Osteoblast (primary cell): ENCODE results near the gene KLF2. TPM values are rescaled to one million over a fixed set of nuclear protein-coding genes. Genes with fewer than 3 reads are reported as not detected.

Experiments used
- DNase-seq: peaks from one replicate; pipeline ENCODE4 v3.0.0; 2011; ENCODE audit warnings: low spot score, mixed read lengths; ENCODE audit not compliant: insufficient read length; ENCODE audit errors: missing footprints
- H2AFZ ChIP-seq: 2 replicates; pipeline ENCODE4 v1.6.0; 2011; ENCODE audit warnings: mild to moderate bottlenecking, low read length
- H3K27ac ChIP-seq: 2 replicates; pipeline ENCODE4 v1.5.1; 2011; ENCODE audit warnings: mild to moderate bottlenecking, low read depth, low read length, moderate library complexity
- H3K27me3 ChIP-seq: 2 replicates; pipeline ENCODE4 v1.6.0; 2012; ENCODE audit warnings: mild to moderate bottlenecking, control low read depth, inconsistent platforms, low read length, moderate library complexity; ENCODE audit not compliant: insufficient read depth
- H3K36me3 ChIP-seq: 2 replicates; pipeline ENCODE4 v1.5.1; 2011; ENCODE audit warnings: mild to moderate bottlenecking, low read length, control low read depth, moderate library complexity; ENCODE audit not compliant: insufficient read depth
- H3K4me1 ChIP-seq: 2 replicates; pipeline ENCODE4 v1.5.1; 2011; ENCODE audit warnings: mild to moderate bottlenecking, low read length, control low read depth, moderate library complexity; ENCODE audit not compliant: insufficient read depth
- H3K4me2 ChIP-seq: 2 replicates; pipeline ENCODE4 v1.6.0; 2011; ENCODE audit warnings: mild to moderate bottlenecking, low read length; ENCODE audit not compliant: insufficient read depth
- H3K4me3 ChIP-seq: fragments of 200-600 bp; sonication (generic); 3 replicates; pipeline ENCODE4 v1.5.1; 2012; ENCODE audit warnings: mild to moderate bottlenecking, low read length, inconsistent platforms; ENCODE audit not compliant: insufficient read depth
- H3K79me2 ChIP-seq: 2 replicates; pipeline ENCODE4 v1.6.0; 2012; ENCODE audit warnings: mild to moderate bottlenecking, low read length, control low read depth, inconsistent platforms; ENCODE audit not compliant: insufficient read depth
- H3K9me3 ChIP-seq: 2 replicates; pipeline ENCODE4 v1.5.1; 2011; ENCODE audit warnings: low read depth, low read length, control low read depth
- H4K20me1 ChIP-seq: 2 replicates; pipeline ENCODE4 v1.6.0; 2012; ENCODE audit warnings: mild to moderate bottlenecking, low read length, control low read depth; ENCODE audit not compliant: insufficient read depth
- total RNA-seq: library from RNA; depleted of rRNA; stranded (reverse); fragments of >200 nt; gene quantifications from 2 replicates; pipeline ENCODE4 v1.2.3, GENCODE V29; 2012
- TF ChIP-seq, protein P1 (sequence below): IDR thresholded peaks from 2 replicates; pipeline ENCODE4 v1.5.1; 2011; ENCODE audit warnings: mild to moderate bottlenecking, low read depth, low read length, moderate library complexity; ENCODE audit errors: extremely low read depth

Gene KLF2
- total RNA-seq, 1 donor = 16.6 TPM

GRCh38 chr19:16370641-16371391 is 46.2 kb downstream of the KLF2 start:
- Histone ChIP-seq H3K4me1 (peaks cover 16% of the 10 kb centered on the region), H3K36me3 (peaks cover 11% of the 10 kb centered on the region), H3K9me3 (no peaks in the 10 kb centered on the region), H3K4me2 (no peak overlapping the region), H4K20me1 (peaks cover 34% of the 10 kb centered on the region), H3K27ac (no peak overlapping the region), H3K4me3 (no peak overlapping the region), H3K79me2 (peaks cover 3% of the 10 kb centered on the region), H3K27me3 (no peaks in the 10 kb centered on the region), H2AFZ (no peak overlapping the region)
- TF ChIP-seq, protein P1, sequence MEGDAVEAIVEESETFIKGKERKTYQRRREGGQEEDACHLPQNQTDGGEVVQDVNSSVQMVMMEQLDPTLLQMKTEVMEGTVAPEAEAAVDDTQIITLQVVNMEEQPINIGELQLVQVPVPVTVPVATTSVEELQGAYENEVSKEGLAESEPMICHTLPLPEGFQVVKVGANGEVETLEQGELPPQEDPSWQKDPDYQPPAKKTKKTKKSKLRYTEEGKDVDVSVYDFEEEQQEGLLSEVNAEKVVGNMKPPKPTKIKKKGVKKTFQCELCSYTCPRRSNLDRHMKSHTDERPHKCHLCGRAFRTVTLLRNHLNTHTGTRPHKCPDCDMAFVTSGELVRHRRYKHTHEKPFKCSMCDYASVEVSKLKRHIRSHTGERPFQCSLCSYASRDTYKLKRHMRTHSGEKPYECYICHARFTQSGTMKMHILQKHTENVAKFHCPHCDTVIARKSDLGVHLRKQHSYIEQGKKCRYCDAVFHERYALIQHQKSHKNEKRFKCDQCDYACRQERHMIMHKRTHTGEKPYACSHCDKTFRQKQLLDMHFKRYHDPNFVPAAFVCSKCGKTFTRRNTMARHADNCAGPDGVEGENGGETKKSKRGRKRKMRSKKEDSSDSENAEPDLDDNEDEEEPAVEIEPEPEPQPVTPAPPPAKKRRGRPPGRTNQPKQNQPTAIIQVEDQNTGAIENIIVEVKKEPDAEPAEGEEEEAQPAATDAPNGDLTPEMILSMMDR = no peak
- peak; percentile 73 for DNase-seq

- TF ChIP-seq, protein P1 = no peak
- Histone ChIP-seq H4K20me1 (peaks cover 38% of the 10 kb centered on the region), H3K4me3 (no peak overlapping the region), H3K79me2 (peaks cover 3% of the 10 kb centered on the region), H2AFZ (no peak overlapping the region), H3K4me2 (no peak overlapping the region), H3K36me3 (peaks cover 11% of the 10 kb centered on the region), H3K4me1 (peaks cover 16% of the 10 kb centered on the region), H3K27ac (no peak overlapping the region), H3K27me3 (no peaks in the 10 kb centered on the region), H3K9me3 (no peaks in the 10 kb centered on the region)
- DNase-seq = no peak
Observed at GRCh38 chr19:16371540-16371986, 46.9 kb downstream of the KLF2 start.

DNA sequence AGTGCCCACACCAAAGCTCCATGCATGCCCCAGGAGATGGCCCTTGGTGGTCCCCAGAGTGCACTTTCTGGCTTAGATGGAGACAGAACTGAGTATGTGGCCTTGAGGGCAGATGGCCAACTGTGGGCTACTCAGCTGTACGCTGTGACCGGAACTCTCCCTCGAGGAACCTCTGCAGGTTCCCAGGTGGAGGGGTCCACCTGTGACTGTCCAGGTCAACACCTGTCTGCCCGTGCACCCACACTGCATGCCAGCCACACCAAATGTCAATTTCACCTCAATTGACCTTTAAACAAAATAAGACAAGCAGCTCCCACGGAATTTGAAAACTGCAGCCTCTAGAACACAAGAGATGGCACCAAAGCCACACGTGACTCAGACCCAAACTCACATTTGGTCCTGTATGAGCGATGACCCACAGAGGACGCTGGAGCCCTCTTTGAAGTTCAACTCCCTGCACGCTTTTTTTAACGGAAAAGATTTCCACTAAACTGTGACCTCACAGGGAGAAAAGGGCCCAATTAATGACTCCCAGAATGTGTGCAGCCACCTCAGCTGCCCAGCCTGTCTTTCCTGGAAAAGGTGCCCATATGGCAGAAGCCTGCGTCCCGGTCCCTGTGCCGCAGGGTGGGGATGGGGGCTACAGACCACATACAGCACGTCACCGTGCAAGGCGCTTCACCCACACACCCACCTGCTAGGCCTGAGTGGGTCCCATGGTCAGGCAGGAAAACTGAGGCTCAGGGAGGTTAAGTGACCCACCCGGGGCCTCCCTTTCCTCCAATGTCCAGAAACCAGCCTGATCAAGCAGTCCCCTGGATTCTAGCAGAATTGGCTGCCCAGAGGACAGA is 47.7 kb downstream of the KLF2 start:
- no peak overlapping the region for H3K4me2 ChIP-seq
- H2AFZ ChIP-seq = no peak overlapping the region
- peaks cover 3% of the 10 kb centered on the region for H3K79me2 ChIP-seq
- no peak for DNase-seq
- peaks cover 16% of the 10 kb centered on the region for H3K4me1 ChIP-seq
- H4K20me1 ChIP-seq = peaks cover 38% of the 10 kb centered on the region
- H3K27me3 ChIP-seq = no peaks in the 10 kb centered on the region
- TF ChIP-seq, protein P1 = no peak
- H3K27ac ChIP-seq = no peak overlapping the region
- H3K4me3 ChIP-seq = no peak overlapping the region
- H3K36me3 ChIP-seq = peaks cover 13% of the 10 kb centered on the region
- no peaks in the 10 kb centered on the region for H3K9me3 ChIP-seq

DNA sequence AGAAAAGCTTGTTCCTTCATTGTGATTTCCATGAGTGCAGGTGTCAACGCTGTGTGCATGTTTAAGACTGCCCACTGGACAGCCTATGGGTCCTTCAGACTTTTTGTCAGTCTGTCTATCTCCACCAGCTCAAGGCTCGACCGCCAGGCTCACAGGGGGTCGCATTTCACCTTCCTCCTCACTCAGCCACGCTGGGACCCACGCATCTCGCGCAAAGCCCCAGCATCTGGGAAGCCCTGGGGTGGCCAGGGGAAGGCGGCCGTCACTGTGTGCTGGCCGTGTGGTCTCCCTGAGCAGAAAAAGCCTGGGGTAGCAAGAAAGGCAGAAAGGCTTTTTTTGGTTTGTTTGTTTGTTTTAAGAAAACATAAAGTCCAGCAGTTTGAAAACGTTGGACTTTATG is 48.5 kb downstream of the KLF2 start:
- no peak overlapping the region for H3K4me3 ChIP-seq
- no peaks in the 10 kb centered on the region for H3K27me3 ChIP-seq
- H2AFZ ChIP-seq = no peak overlapping the region
- peaks cover 2% of the 10 kb centered on the region for H3K79me2 ChIP-seq
- no peaks in the 10 kb centered on the region for H3K9me3 ChIP-seq
- no peak overlapping the region for H3K4me2 ChIP-seq
- H4K20me1 ChIP-seq = peaks cover 35% of the 10 kb centered on the region
- no peak overlapping the region for H3K27ac ChIP-seq
- TF ChIP-seq, protein P1 = no peak
- no peak for DNase-seq
- peaks cover 17% of the 10 kb centered on the region for H3K36me3 ChIP-seq
- peaks cover 16% of the 10 kb centered on the region for H3K4me1 ChIP-seq
